Astrocyte (in vitro differentiated cells and primary cell): Measurements from ENCODE around the gene SRC.

Experiments used
- CTCF ChIP-seq: IDR thresholded peaks from 2 replicates; pipeline ENCODE4 v1.5.1; 2011; ENCODE audit warnings: low read depth, mild to moderate bottlenecking, inconsistent platforms, low read length, moderate library complexity; ENCODE audit not compliant: insufficient read depth
- EZH2 ChIP-seq: IDR thresholded peaks from 2 replicates; pipeline ENCODE4 v1.6.1; 2012; ENCODE audit warnings: mild to moderate bottlenecking, low read length, inconsistent platforms; ENCODE audit not compliant: insufficient read depth

- TF ChIP-seq EZH2: no peak
- TF ChIP-seq CTCF: no peak
These were observed 89.7 kb downstream of the SRC start for GRCh38 chr20:37435607-37436006.
